H1 (cell line): Measurements from ENCODE around the gene PSMD5. TPM values are rescaled to one million over a fixed set of nuclear protein-coding genes. Genes with fewer than 3 reads are reported as not detected.

Source experiments
- CTCF ChIA-PET: fragments of 300-600 bp; sonication (Branson Sonifier 250); formaldehyde crosslinking; loops from one replicate; lab custom pipeline; 2021; ENCODE audit not compliant: partially characterized antibody; lab: Charles Lee
- POLR2A ChIA-PET: fragments of 300-600 bp; sonication (Branson Sonifier 250); formaldehyde crosslinking; loops from one replicate; lab custom pipeline; 2021; ENCODE audit warnings: inconsistent platforms; ENCODE audit not compliant: partially characterized antibody; lab: Charles Lee
- DNase-seq, 2 experiments: peaks; one replicate each; pipeline versions ENCODE4 v3.0.0 to v3.0.0-alpha.2; 2010 to 2022; ENCODE audit warnings: low spot score in 2 of 2, low read depth in 1 of 2, mixed read lengths in 1 of 2
- FAIRE-seq: peaks from 2 replicates; lab custom pipeline; 2011; peaks lifted over from hg19 to GRCh38; lab: Jason Lieb, UNC
- H2AFZ ChIP-seq: 2 replicates; pipeline ENCODE4 v1.8.1; 2012; ENCODE audit warnings: low read length, inconsistent platforms
- H2AK5ac ChIP-seq: 2 replicates; pipeline ENCODE4 v1.6.1; 2013; ENCODE audit warnings: low read depth, low read length
- H2BK120ac ChIP-seq: replicated peaks from 2 replicates; pipeline ENCODE3; 2013; ENCODE audit warnings: low read depth, low read length, inconsistent platforms
- H2BK12ac ChIP-seq: 2 replicates; pipeline ENCODE4 v1.6.1; 2013; ENCODE audit warnings: low read depth, low read length
- H2BK15ac ChIP-seq: 2 replicates; pipeline ENCODE4 v1.6.1; 2013; ENCODE audit warnings: low read length
- H2BK20ac ChIP-seq: 2 replicates; pipeline ENCODE4 v1.6.1; 2013; ENCODE audit warnings: low read length
- H2BK5ac ChIP-seq: 2 replicates; pipeline ENCODE4 v1.6.1; 2013; ENCODE audit warnings: low read depth, low read length
- H3K14ac ChIP-seq: 2 replicates; pipeline ENCODE4 v1.6.1; 2013; ENCODE audit warnings: inconsistent platforms; ENCODE audit not compliant: insufficient read length
- H3K18ac ChIP-seq: 2 replicates; pipeline ENCODE4 v1.6.1; 2013; ENCODE audit warnings: low read length; ENCODE audit errors: extremely low read depth
- H3K23ac ChIP-seq: 2 replicates; pipeline ENCODE4 v1.6.1; 2013; ENCODE audit warnings: inconsistent platforms; ENCODE audit not compliant: insufficient read length
- H3K23me2 ChIP-seq: 2 replicates; pipeline ENCODE4 v1.6.1; 2013; ENCODE audit warnings: low read depth, low read length
- H3K27ac ChIP-seq: 2 replicates; pipeline ENCODE4 v1.6.1; 2011; ENCODE audit warnings: low read depth, low read length, inconsistent platforms
- H3K27me3 ChIP-seq, 4 experiments: replicated peaks in 1 of 4; 1 replicate in 1 of 4; 2 replicates in 3 of 4; pipeline versions ENCODE4 v1.6.1 to v1.8.1; 2011 to 2013; ENCODE audit warnings: low read length in 3 of 4, mild to moderate bottlenecking in 3 of 4, inconsistent platforms in 2 of 4, mixed read lengths in 2 of 4, moderate library complexity in 1 of 4; ENCODE audit not compliant: control insufficient read depth in 3 of 4, insufficient read depth in 3 of 4; ENCODE audit errors: extremely low read depth in 1 of 4
- H3K36me3 ChIP-seq, 4 experiments: 2 replicates each; pipeline versions ENCODE4 v1.6.1 to v1.8.1; 2011 to 2013; ENCODE audit warnings: mild to moderate bottlenecking in 4 of 4, low read length in 3 of 4, moderate library complexity in 2 of 4, control low read depth in 1 of 4, inconsistent platforms in 1 of 4; ENCODE audit not compliant: insufficient read depth in 4 of 4, control insufficient read depth in 2 of 4
- H3K4ac ChIP-seq: replicated peaks from 2 replicates; pipeline ENCODE3; 2013; ENCODE audit warnings: low read length, low read depth, mixed read lengths, inconsistent platforms; ENCODE audit not compliant: insufficient read length
- H3K4me1 ChIP-seq, 4 experiments: replicated peaks in 1 of 4; 1 replicate in 1 of 4; 2 replicates in 3 of 4; pipeline versions ENCODE4 v1.6.1 to v1.8.1; 2011 to 2013; ENCODE audit warnings: low read length in 3 of 4, inconsistent platforms in 2 of 4, mixed read lengths in 1 of 4; ENCODE audit not compliant: insufficient read depth in 4 of 4, control insufficient read depth in 3 of 4
- H3K4me2 ChIP-seq, 2 experiments: 2 replicates each; pipeline versions ENCODE4 v1.6.1 to v1.8.1; 2011 to 2013; ENCODE audit warnings: low read depth in 2 of 2, low read length in 2 of 2, control low read depth in 1 of 2, inconsistent platforms in 1 of 2, mild to moderate bottlenecking in 1 of 2; ENCODE audit not compliant: insufficient read depth in 1 of 2
- H3K4me3 ChIP-seq, 4 experiments: fragments of 200-600, 300-600 bp in 1 of 4; sonication (generic), shearing (Covaris generic), sonication (Bioruptor Twin) in 1 of 4; 2 replicates each; pipeline versions ENCODE4 v1.5.1 to v1.8.1; 2011 to 2016; ENCODE audit warnings: low read length in 4 of 4, low read depth in 3 of 4, control low read depth in 2 of 4, inconsistent platforms in 2 of 4, mild to moderate bottlenecking in 2 of 4, mixed read lengths in 1 of 4, moderate library complexity in 1 of 4; ENCODE audit not compliant: insufficient read depth in 2 of 4; ENCODE audit errors: extremely low read depth in 1 of 4
- H3K56ac ChIP-seq: replicated peaks from 2 replicates; pipeline ENCODE3; 2013; ENCODE audit warnings: low read depth, mild to moderate bottlenecking, mixed read lengths, low read length, inconsistent platforms; ENCODE audit not compliant: insufficient read length
- H3K79me1 ChIP-seq: 2 replicates; pipeline ENCODE4 v1.6.1; 2013; ENCODE audit warnings: low read depth, low read length, control low read depth
- H3K79me2 ChIP-seq, 2 experiments: 2 replicates each; pipeline versions ENCODE4 v1.6.1 to v1.8.1; 2012 to 2013; ENCODE audit warnings: low read length in 2 of 2, mild to moderate bottlenecking in 2 of 2, inconsistent platforms in 1 of 2; ENCODE audit not compliant: insufficient read depth in 2 of 2, control insufficient read depth in 1 of 2
- H3K9ac ChIP-seq, 4 experiments: replicated peaks in 1 of 4; 1 replicate in 1 of 4; 2 replicates in 3 of 4; pipeline versions ENCODE4 v1.6.1 to v1.8.1; 2011 to 2013; ENCODE audit warnings: low read depth in 3 of 4, low read length in 3 of 4, control low read depth in 2 of 4, mild to moderate bottlenecking in 2 of 4, moderate library complexity in 2 of 4, inconsistent platforms in 1 of 4; ENCODE audit errors: extremely low read depth in 1 of 4
- H3K9me3 ChIP-seq, 2 experiments: 2 replicates each; pipeline versions ENCODE4 v1.6.1 to v1.8.1; 2012 to 2013; ENCODE audit warnings: mild to moderate bottlenecking in 2 of 2, moderate library complexity in 2 of 2, control low read depth in 1 of 2, inconsistent platforms in 1 of 2, low read depth in 1 of 2, low read length in 1 of 2, mixed read lengths in 1 of 2; ENCODE audit not compliant: insufficient read depth in 2 of 2
- H4K20me1 ChIP-seq, 2 experiments: replicated peaks in 1 of 2; 2 replicates each; pipeline versions ENCODE3 to v1.8.1; 2011 to 2013; ENCODE audit warnings: inconsistent platforms in 2 of 2, low read length in 2 of 2, mild to moderate bottlenecking in 1 of 2; ENCODE audit not compliant: insufficient read depth in 2 of 2, control insufficient read depth in 1 of 2
- H4K5ac ChIP-seq: 2 replicates; pipeline ENCODE4 v1.6.1; 2013; ENCODE audit warnings: low read length, low read depth, mixed read lengths, inconsistent platforms; ENCODE audit not compliant: insufficient read length
- H4K8ac ChIP-seq: 2 replicates; pipeline ENCODE4 v1.8.0; 2013; ENCODE audit warnings: mild to moderate bottlenecking, moderate library complexity, low read length, inconsistent platforms; ENCODE audit not compliant: insufficient read depth; ENCODE audit errors: extremely low read depth
- H4K91ac ChIP-seq: replicated peaks from 2 replicates; pipeline ENCODE3; 2013; ENCODE audit warnings: low read length, mixed read lengths, inconsistent platforms; ENCODE audit not compliant: insufficient read length
- ATF3 ChIP-seq: IDR thresholded peaks from 2 replicates; pipeline ENCODE4 v1.6.1; 2011; ENCODE audit warnings: low read depth, mild to moderate bottlenecking, low read length; ENCODE audit not compliant: insufficient read depth
- CREB1 ChIP-seq: IDR thresholded peaks from 2 replicates; pipeline ENCODE4 v1.6.1; 2012; ENCODE audit warnings: inconsistent platforms
- CTCF ChIP-seq, 3 experiments: IDR thresholded peaks; 1 replicate in 2 of 3; 2 replicates in 1 of 3; pipeline versions ENCODE4 v1.5.1 to v1.6.1; 2011; ENCODE audit warnings: low read length in 3 of 3, mild to moderate bottlenecking in 3 of 3, inconsistent platforms in 2 of 3, low read depth in 1 of 3, moderate library complexity in 1 of 3; ENCODE audit not compliant: insufficient read depth in 1 of 3; ENCODE audit errors: control extremely low read depth in 1 of 3
- GTF2F1 ChIP-seq: IDR thresholded peaks from 2 replicates; pipeline ENCODE4 v1.6.1; 2012; ENCODE audit warnings: low read depth, low read length, improper control_type of control experiment, borderline replicate concordance
- WGBS, 2 experiments: shearing (Covaris generic) in 1 of 2; methylation state at CpG; one replicate each; pipeline versions ENCODE4 v1.1.6 to v1.1.7; 2013 to 2015; ENCODE audit warnings: low lambda C conversion rate in 2 of 2, mixed read lengths in 2 of 2, inconsistent platforms in 1 of 2, low coverage in 1 of 2, missing lambda C conversion rate in 1 of 2; ENCODE audit not compliant: insufficient replicate concordance in 2 of 2, insufficient coverage in 1 of 2, insufficient read length in 1 of 2; ENCODE audit errors: extremely low coverage in 1 of 2, missing lambda C conversion rate in 1 of 2; 5-methylcytosine and 5-hydroxymethylcytosine counted together
- polyA plus RNA-seq, 7 experiments: library from polyadenylated mRNA; depleted of rRNA in 3 of 7; stranded (reverse) in 5 of 7; unstranded in 2 of 7; fragments of >200 nt in 5 of 7; fragments of 200-250 nt in 2 of 7; gene quantifications; 1 replicate in 5 of 7; 2 replicates in 1 of 7; 4 replicates in 1 of 7; pipeline versions ENCODE4 v1.2.1 to v1.2.3, GENCODE V29; 2011 to 2013; ENCODE audit warnings: missing spikeins in 2 of 7, mixed read lengths in 2 of 7
- total RNA-seq: library from RNA; stranded (reverse); fragmentation: NEBNext Ultra II Directional; extraction: Animal tissue kit (Norgen Biotek cat#: 25700); gene quantifications from 2 replicates; pipeline ENCODE4 v1.2.1, GENCODE V29; 2021

The PSMD5 gene
- total and polyA plus RNA-seq, 2 of the 8 experiments (the other 6 are each of a cell fraction or from before 2014, with no cell fraction given): 19.2 to 30.5 TPM

- TF ChIP-seq ATF3 (no peak), GTF2F1 (no peak), CTCF (IDR thresholded peaks at IDR 0.05; ENCODE audit: control extremely low read depth in 1 of 3, insufficient read depth in 1 of 3, low read depth in 1 of 3, low read length in 3 of 3) (no peak), CREB1 (no peak)
- no peak overlapping the region for H2BK5ac ChIP-seq
- no peak overlapping the region for H2BK12ac ChIP-seq
- H3K4me2 ChIP-seq: no peak overlapping the region
- H3K4ac ChIP-seq: no peak overlapping the region
- H2BK20ac ChIP-seq: no peak overlapping the region
- H3K36me3 ChIP-seq: peaks cover 12 to 38% (median 29%) of the 10 kb centered on the region in 4 experiments
- peaks cover 0 to 2% of the 10 kb centered on the region in 2 experiments for H4K20me1 ChIP-seq
- no peak overlapping the region for H2BK120ac ChIP-seq
- H3K18ac ChIP-seq: no peak overlapping the region
- no peak overlapping the region for H3K9ac ChIP-seq
- no peak overlapping the region for H2AFZ ChIP-seq
- no peak overlapping the region for H4K8ac ChIP-seq
- ChIA-PET POLR2A (interaction anchor here (0.9 to 3.0 kb wide), 8 partner anchors 9 to 107 kb away, joined by 3 to 8 read pairs (median 4); partner anchors contain the start of gene PSMD5), CTCF (interaction anchor here (0.9 to 1.4 kb wide), 2 partner anchors 40 to 50 kb away, joined by 3 read pairs; partner anchors contain the start of gene FBXW2)
- peaks cover 0 to 19% of the 10 kb centered on the region in 2 experiments; a peak in 2 of 4 replicates for H3K79me2 ChIP-seq
- H3K4me3 ChIP-seq: no peak overlapping the region
- H3K27ac ChIP-seq: 0 out of 2 replicates have a peak overlapping the region, but pooled peaks have one; percentile 19
- H3K23me2 ChIP-seq: no peaks in the 10 kb centered on the region; the same call in 1 of the 2 replicates
- 95% methylated on average over 6 of the region's 7 CpGs; no CpG with 5 or more reads in 1 of the 2 experiments for WGBS, 2 experiments
- no peaks in the 10 kb centered on the region for H3K79me1 ChIP-seq
- H4K91ac ChIP-seq: no peak overlapping the region
- H2BK15ac ChIP-seq: no peak overlapping the region
- no peak overlapping the region for H2AK5ac ChIP-seq
- H3K14ac ChIP-seq: no peak overlapping the region
- no peak overlapping the region for H3K23ac ChIP-seq
- FAIRE-seq (no peak), DNase-seq (no peak)
- no peaks in the 10 kb centered on the region for H3K27me3 ChIP-seq
- no peaks in the 10 kb centered on the region for H3K9me3 ChIP-seq
- H3K56ac ChIP-seq: no peak overlapping the region
- no peaks in the 10 kb centered on the region; a peak in 1 of 7 replicates for H3K4me1 ChIP-seq
- no peak overlapping the region for H4K5ac ChIP-seq
These were observed 9.4 kb downstream of the PSMD5 start for GRCh38 chr9:120833325-120833724.
